Transverse colon (tissue), 4 donors: ENCODE results near the gene ZBTB7C.
"Not testable (repeated sequence)": the region's sequence is repeated elsewhere in the genome, so short reads cannot be mapped to it uniquely, and the experiment has no call there.

ENCODE experiments used
- EP300 ChIP-seq: sonication (generic); formaldehyde crosslinking; IDR thresholded peaks from one replicate; pipeline ENCODE4 v1.6.1; 2017; ENCODE audit warnings: antibody characterized with exemption, low read depth
- POLR2A ChIP-seq: fragments of 450-650 bp; IDR thresholded peaks from one replicate; pipeline ENCODE4 v1.6.1; 2016; ENCODE audit warnings: antibody characterized with exemption, mild to moderate bottlenecking, moderate library complexity
- POLR2AphosphoS5 ChIP-seq, 3 donors: sonication (generic); formaldehyde crosslinking; IDR thresholded peaks; one replicate each; pipeline ENCODE4 v1.6.1; 2016; ENCODE audit warnings: antibody characterized with exemption in 3 of 3
- TF ChIP-seq, protein P1 (sequence below), 5 experiments: fragments of 200-600 bp in 3 of 5; fragments of 450-650 bp in 2 of 5; sonication (generic) in 3 of 5; IDR thresholded peaks; 1 replicate in 2 of 5; 2 replicates in 3 of 5; pipeline ENCODE4 v1.5.1; 2016 to 2017; ENCODE audit warnings: antibody characterized with exemption in 5 of 5, inconsistent platforms in 3 of 5, mild to moderate bottlenecking in 2 of 5, moderate library complexity in 1 of 5

DNA sequence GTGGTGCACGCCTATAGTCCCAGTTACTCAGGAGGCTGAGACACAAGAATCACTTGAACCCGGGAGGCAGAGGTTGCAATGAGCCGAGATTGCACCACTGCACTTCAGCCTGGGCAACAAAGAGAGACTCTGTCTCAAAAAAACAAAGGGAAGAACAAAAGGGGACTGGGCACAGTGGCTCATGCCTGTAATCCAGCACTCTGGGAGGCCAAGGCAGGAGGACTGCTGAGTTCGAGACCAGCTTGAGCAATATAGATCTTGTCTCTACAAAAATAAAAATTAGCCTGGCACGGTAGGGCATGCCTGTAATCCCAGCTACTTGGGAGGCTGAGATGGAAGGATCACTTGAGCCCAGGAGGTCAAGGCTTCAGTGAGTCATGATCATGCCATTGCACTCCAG lies 125.2 kb downstream of the ZBTB7C start:
- TF ChIP-seq, protein P1, sequence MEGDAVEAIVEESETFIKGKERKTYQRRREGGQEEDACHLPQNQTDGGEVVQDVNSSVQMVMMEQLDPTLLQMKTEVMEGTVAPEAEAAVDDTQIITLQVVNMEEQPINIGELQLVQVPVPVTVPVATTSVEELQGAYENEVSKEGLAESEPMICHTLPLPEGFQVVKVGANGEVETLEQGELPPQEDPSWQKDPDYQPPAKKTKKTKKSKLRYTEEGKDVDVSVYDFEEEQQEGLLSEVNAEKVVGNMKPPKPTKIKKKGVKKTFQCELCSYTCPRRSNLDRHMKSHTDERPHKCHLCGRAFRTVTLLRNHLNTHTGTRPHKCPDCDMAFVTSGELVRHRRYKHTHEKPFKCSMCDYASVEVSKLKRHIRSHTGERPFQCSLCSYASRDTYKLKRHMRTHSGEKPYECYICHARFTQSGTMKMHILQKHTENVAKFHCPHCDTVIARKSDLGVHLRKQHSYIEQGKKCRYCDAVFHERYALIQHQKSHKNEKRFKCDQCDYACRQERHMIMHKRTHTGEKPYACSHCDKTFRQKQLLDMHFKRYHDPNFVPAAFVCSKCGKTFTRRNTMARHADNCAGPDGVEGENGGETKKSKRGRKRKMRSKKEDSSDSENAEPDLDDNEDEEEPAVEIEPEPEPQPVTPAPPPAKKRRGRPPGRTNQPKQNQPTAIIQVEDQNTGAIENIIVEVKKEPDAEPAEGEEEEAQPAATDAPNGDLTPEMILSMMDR (IDR thresholded peaks at IDR 0.05): not testable (repeated sequence)
- TF ChIP-seq POLR2A; EP300; POLR2AphosphoS5 (IDR thresholded peaks at IDR 0.05): not testable (repeated sequence)
